ENCODE measurements around the gene SERPINA12. TPM values are rescaled to one million over a fixed set of nuclear protein-coding genes. Genes with fewer than 3 reads are reported as not detected.

SERPINA12 gene
- total and polyA plus RNA-seq, 2 donors = 0.05 to 0.71 TPM

GRCh38 chr14:94539181-94539580 lies 29.9 kb upstream of the SERPINA12 start:
- no peak for DNase-seq (ENCODE audit: low read depth in 6 of 9, low spot score in 9 of 9)
- Histone ChIP-seq H3K4me3 (ENCODE audit: low read length in 2 of 2) (no peak overlapping the region), H3K9me3 (ENCODE audit: control insufficient read depth in 2 of 2, insufficient read depth in 1 of 2, low read length in 1 of 2) (no peaks in the 10 kb centered on the region), H3K36me3 (ENCODE audit: control insufficient read depth in 2 of 2, insufficient read depth in 2 of 2, low read length in 1 of 2) (no peaks in the 10 kb centered on the region), H3K27ac (ENCODE audit: low read depth in 1 of 2, low read length in 1 of 2) (no peak overlapping the region), H3K27me3 (ENCODE audit: control insufficient read depth in 2 of 2, insufficient read depth in 1 of 2, low read length in 1 of 2) (no peaks in the 10 kb centered on the region), H3K4me1 (ENCODE audit: control insufficient read depth in 2 of 2, insufficient read depth in 2 of 2, low read length in 2 of 2) (peaks cover 0 to 3% of the 10 kb centered on the region in 2 donors)
- WGBS = 84% methylated on average over 7 of the region's 7 CpGs

- no peak overlapping the region for H3K27ac ChIP-seq (ENCODE audit: low read depth in 1 of 2, low read length in 1 of 2)
- H3K4me1 ChIP-seq (ENCODE audit: control insufficient read depth in 2 of 2, insufficient read depth in 2 of 2, low read length in 2 of 2) = peaks cover 0 to under 1% of the 10 kb centered on the region in 2 donors
- H3K4me3 ChIP-seq (ENCODE audit: low read length in 2 of 2) = no peak overlapping the region
- no peaks in the 10 kb centered on the region for H3K9me3 ChIP-seq (ENCODE audit: control insufficient read depth in 2 of 2, insufficient read depth in 1 of 2, low read length in 1 of 2)
- no peaks in the 10 kb centered on the region for H3K36me3 ChIP-seq (ENCODE audit: control insufficient read depth in 2 of 2, insufficient read depth in 2 of 2, low read length in 1 of 2)
- no peak for DNase-seq (ENCODE audit: low read depth in 6 of 9, low spot score in 9 of 9)
- WGBS = 91% methylated on average over 6 of the region's 6 CpGs
- H3K27me3 ChIP-seq (ENCODE audit: control insufficient read depth in 2 of 2, insufficient read depth in 1 of 2, low read length in 1 of 2) = no peaks in the 10 kb centered on the region
Observed at GRCh38 chr14:94538070-94538740, 28.9 kb upstream of the SERPINA12 start.

GRCh38 chr14:94536836-94537235 lies 27.6 kb upstream of the SERPINA12 start:
- Histone ChIP-seq H3K4me3 (ENCODE audit: low read length in 2 of 2) (no peak overlapping the region), H3K9me3 (ENCODE audit: control insufficient read depth in 2 of 2, insufficient read depth in 1 of 2, low read length in 1 of 2) (no peaks in the 10 kb centered on the region), H3K4me1 (ENCODE audit: control insufficient read depth in 2 of 2, insufficient read depth in 2 of 2, low read length in 2 of 2) (no peaks in the 10 kb centered on the region), H3K36me3 (ENCODE audit: control insufficient read depth in 2 of 2, insufficient read depth in 2 of 2, low read length in 1 of 2) (no peaks in the 10 kb centered on the region), H3K27me3 (ENCODE audit: control insufficient read depth in 2 of 2, insufficient read depth in 1 of 2, low read length in 1 of 2) (no peaks in the 10 kb centered on the region), H3K27ac (ENCODE audit: low read depth in 1 of 2, low read length in 1 of 2) (no peak overlapping the region)
- 69% methylated on average over 2 of the region's 2 CpGs for WGBS
- DNase-seq (ENCODE audit: low read depth in 6 of 9, low spot score in 9 of 9) = no peak

GRCh38 chr14:94535506-94535905 lies 26.2 kb upstream of the SERPINA12 start:
- 74% methylated on average over 3 of the region's 3 CpGs for WGBS
- H3K36me3 ChIP-seq (ENCODE audit: control insufficient read depth in 2 of 2, insufficient read depth in 2 of 2, low read length in 1 of 2) = no peaks in the 10 kb centered on the region
- DNase-seq (ENCODE audit: low read depth in 6 of 9, low spot score in 9 of 9) = no peak
- no peaks in the 10 kb centered on the region for H3K4me1 ChIP-seq (ENCODE audit: control insufficient read depth in 2 of 2, insufficient read depth in 2 of 2, low read length in 2 of 2)
- H3K27ac ChIP-seq (ENCODE audit: low read depth in 1 of 2, low read length in 1 of 2) = no peak overlapping the region
- H3K4me3 ChIP-seq (ENCODE audit: low read length in 2 of 2) = no peak overlapping the region
- no peaks in the 10 kb centered on the region for H3K9me3 ChIP-seq (ENCODE audit: control insufficient read depth in 2 of 2, insufficient read depth in 1 of 2, low read length in 1 of 2)
- no peaks in the 10 kb centered on the region for H3K27me3 ChIP-seq (ENCODE audit: control insufficient read depth in 2 of 2, insufficient read depth in 1 of 2, low read length in 1 of 2)

- Histone ChIP-seq H3K27ac (ENCODE audit: low read depth in 1 of 2, low read length in 1 of 2) (no peak overlapping the region), H3K36me3 (ENCODE audit: control insufficient read depth in 2 of 2, insufficient read depth in 2 of 2, low read length in 1 of 2) (no peaks in the 10 kb centered on the region), H3K27me3 (ENCODE audit: control insufficient read depth in 2 of 2, insufficient read depth in 1 of 2, low read length in 1 of 2) (no peaks in the 10 kb centered on the region), H3K4me1 (ENCODE audit: control insufficient read depth in 2 of 2, insufficient read depth in 2 of 2, low read length in 2 of 2) (no peaks in the 10 kb centered on the region), H3K9me3 (ENCODE audit: control insufficient read depth in 2 of 2, insufficient read depth in 1 of 2, low read length in 1 of 2) (no peaks in the 10 kb centered on the region), H3K4me3 (ENCODE audit: low read length in 2 of 2) (no peak overlapping the region)
- DNase-seq (ENCODE audit: low read depth in 6 of 9, low spot score in 9 of 9) = no peak
- 65% methylated on average over 2 of the region's 2 CpGs for WGBS
Observed at GRCh38 chr14:94532447-94532846, 23.2 kb upstream of the SERPINA12 start.

GRCh38 chr14:94531187-94531586 lies 21.9 kb upstream of the SERPINA12 start:
- no peaks in the 10 kb centered on the region for H3K9me3 ChIP-seq (ENCODE audit: control insufficient read depth in 2 of 2, insufficient read depth in 1 of 2, low read length in 1 of 2)

GRCh38 chr14:94524093-94524492 lies 14.8 kb upstream of the SERPINA12 start:
- H3K4me3 ChIP-seq (ENCODE audit: low read length in 2 of 2) = no peak overlapping the region
- H3K27ac ChIP-seq (ENCODE audit: low read depth in 1 of 2, low read length in 1 of 2) = no peak overlapping the region
- H3K9me3 ChIP-seq (ENCODE audit: control insufficient read depth in 2 of 2, insufficient read depth in 1 of 2, low read length in 1 of 2) = no peaks in the 10 kb centered on the region
- no peak for DNase-seq (ENCODE audit: low read depth in 6 of 9, low spot score in 9 of 9)
- H3K36me3 ChIP-seq (ENCODE audit: control insufficient read depth in 2 of 2, insufficient read depth in 2 of 2, low read length in 1 of 2) = no peaks in the 10 kb centered on the region
- H3K27me3 ChIP-seq (ENCODE audit: control insufficient read depth in 2 of 2, insufficient read depth in 1 of 2, low read length in 1 of 2) = no peaks in the 10 kb centered on the region
- no peaks in the 10 kb centered on the region for H3K4me1 ChIP-seq (ENCODE audit: control insufficient read depth in 2 of 2, insufficient read depth in 2 of 2, low read length in 2 of 2)
- 84% methylated on average over 3 of the region's 3 CpGs for WGBS

More at GRCh38 chr14:94531187-94531586, 21.9 kb upstream of the SERPINA12 start:
- H3K27me3 ChIP-seq (ENCODE audit: control insufficient read depth in 2 of 2, insufficient read depth in 1 of 2, low read length in 1 of 2) = no peaks in the 10 kb centered on the region
- H3K4me1 ChIP-seq (ENCODE audit: control insufficient read depth in 2 of 2, insufficient read depth in 2 of 2, low read length in 2 of 2) = no peaks in the 10 kb centered on the region
- no peak for DNase-seq (ENCODE audit: low read depth in 6 of 9, low spot score in 9 of 9)
- H3K4me3 ChIP-seq (ENCODE audit: low read length in 2 of 2) = no peak overlapping the region
- H3K36me3 ChIP-seq (ENCODE audit: control insufficient read depth in 2 of 2, insufficient read depth in 2 of 2, low read length in 1 of 2) = no peaks in the 10 kb centered on the region
- H3K27ac ChIP-seq (ENCODE audit: low read depth in 1 of 2, low read length in 1 of 2) = no peak overlapping the region

- no peak overlapping the region for H3K4me3 ChIP-seq (ENCODE audit: low read length in 2 of 2)
- no peak for DNase-seq (ENCODE audit: low read depth in 6 of 9, low spot score in 9 of 9)
- H3K36me3 ChIP-seq (ENCODE audit: control insufficient read depth in 2 of 2, insufficient read depth in 2 of 2, low read length in 1 of 2) = no peaks in the 10 kb centered on the region
- no peak overlapping the region for H3K27ac ChIP-seq (ENCODE audit: low read depth in 1 of 2, low read length in 1 of 2)
- 96% methylated on average over 8 of the region's 8 CpGs for WGBS
- H3K9me3 ChIP-seq (ENCODE audit: control insufficient read depth in 2 of 2, insufficient read depth in 1 of 2, low read length in 1 of 2) = no peaks in the 10 kb centered on the region
- H3K4me1 ChIP-seq (ENCODE audit: control insufficient read depth in 2 of 2, insufficient read depth in 2 of 2, low read length in 2 of 2) = no peaks in the 10 kb centered on the region
- H3K27me3 ChIP-seq (ENCODE audit: control insufficient read depth in 2 of 2, insufficient read depth in 1 of 2, low read length in 1 of 2) = no peaks in the 10 kb centered on the region
Observed at GRCh38 chr14:94523265-94523664, 14.0 kb upstream of the SERPINA12 start.

GRCh38 chr14:94522115-94522724 lies 13.0 kb upstream of the SERPINA12 start:
- Histone ChIP-seq H3K27ac (ENCODE audit: low read depth in 1 of 2, low read length in 1 of 2) (no peak overlapping the region), H3K4me1 (ENCODE audit: control insufficient read depth in 2 of 2, insufficient read depth in 2 of 2, low read length in 2 of 2) (peaks cover 0 to 2% of the 10 kb centered on the region in 2 donors), H3K4me3 (ENCODE audit: low read length in 2 of 2) (no peak overlapping the region), H3K27me3 (ENCODE audit: control insufficient read depth in 2 of 2, insufficient read depth in 1 of 2, low read length in 1 of 2) (no peaks in the 10 kb centered on the region), H3K36me3 (ENCODE audit: control insufficient read depth in 2 of 2, insufficient read depth in 2 of 2, low read length in 1 of 2) (no peaks in the 10 kb centered on the region), H3K9me3 (ENCODE audit: control insufficient read depth in 2 of 2, insufficient read depth in 1 of 2, low read length in 1 of 2) (no peaks in the 10 kb centered on the region)
- WGBS = 92% methylated on average over 7 of the region's 7 CpGs
- DNase-seq (ENCODE audit: low read depth in 6 of 9, low spot score in 9 of 9) = no peak

All from thymus (tissue), 11 donors.